Aorta (tissue), 5 donors: ENCODE measurements around the gene FOCAD. TPM values are rescaled to one million over a fixed set of nuclear protein-coding genes. Genes with fewer than 3 reads are reported as not detected.

Experiments
- ATAC-seq: fragments of 200-7000 bp; cut with Tn5 transposase; one replicate; pipeline ENCODE4 v1.9.1; 2022; ENCODE audit warnings: moderate library complexity; ENCODE audit not compliant: low FRiP score
- DNase-seq, 2 donors: peaks; one replicate each; pipeline ENCODE4 v3.0.0-alpha.2; 2020
- H3K27ac ChIP-seq, 2 donors: one replicate each; pipeline ENCODE4 v1.5.1; 2013; ENCODE audit warnings: low read length in 2 of 2, mild to moderate bottlenecking in 2 of 2, moderate library complexity in 2 of 2, control low read depth in 1 of 2, inconsistent platforms in 1 of 2, low read depth in 1 of 2
- H3K27me3 ChIP-seq, 2 donors: one replicate each; pipeline ENCODE4 v1.6.1; 2013; ENCODE audit warnings: control low read depth in 1 of 2, low read length in 1 of 2, mild to moderate bottlenecking in 1 of 2, moderate library complexity in 1 of 2; ENCODE audit not compliant: insufficient read depth in 2 of 2, control insufficient read depth in 1 of 2
- H3K36me3 ChIP-seq, 2 donors: one replicate each; pipeline ENCODE4 v1.6.1; 2013; ENCODE audit warnings: control low read depth in 1 of 2, low read length in 1 of 2, mild to moderate bottlenecking in 1 of 2; ENCODE audit not compliant: insufficient read depth in 2 of 2, control insufficient read depth in 1 of 2
- H3K4me1 ChIP-seq, 2 donors: one replicate each; pipeline ENCODE4 v1.6.1; 2013; ENCODE audit warnings: low read length in 2 of 2, control low read depth in 1 of 2, mild to moderate bottlenecking in 1 of 2, moderate library complexity in 1 of 2; ENCODE audit not compliant: insufficient read depth in 2 of 2, control insufficient read depth in 1 of 2
- H3K4me3 ChIP-seq, 2 donors: one replicate each; pipeline ENCODE4 v1.5.1; 2013; ENCODE audit warnings: low read length in 2 of 2, control low read depth in 1 of 2, mild to moderate bottlenecking in 1 of 2
- H3K9me3 ChIP-seq: one replicate; pipeline ENCODE4 v1.6.1; 2013; ENCODE audit warnings: mild to moderate bottlenecking, low read length; ENCODE audit not compliant: control insufficient read depth
- WGBS, 2 donors: extraction: QIAGEN DNeasy Blood & Tissue Kit; methylation state at CpG; one replicate each; pipeline ENCODE4 v1.1.7; 2013; 5-methylcytosine and 5-hydroxymethylcytosine counted together
- intact Hi-C, 2 donors: fragments of 100-400 bp; cut with DNase I; formaldehyde crosslinking; loops; one replicate each; pipeline versions ENCODE4 v1.14.2 to v1.15.0; 2022
- polyA plus RNA-seq, 2 donors: library from polyadenylated mRNA; stranded (reverse); fragments of 200-250 nt; gene quantifications; one replicate each; pipeline ENCODE4 v1.2.3, GENCODE V29; 2013
- total RNA-seq, 2 donors: library from RNA; stranded (reverse); fragmentation: NEBNext Ultra II Directional; extraction: Animal tissue kit (Norgen Biotek cat#: 25700); gene quantifications; one replicate each; pipeline ENCODE4 v1.2.1, GENCODE V29; 2021
- donor health status: healthy with polysubstance abuse.
- donor health status: Bipolar disorder and iron deficiency.
- donor health status: DM: no; HTN: no; CAD: no.
- donor health status: DM: no; HTN: no; CAD: no.
- donor health status: DM: yes; HTN: yes; CAD: no.

FOCAD gene
- total and polyA plus RNA-seq, 4 donors, result 7.3 to 30.4 (median 17.2) TPM

GRCh38 chr9:21016701-21017491 is 332.8 kb downstream of the FOCAD start:
- 50 to 53% methylated on average over 2 of the region's 2 CpGs for WGBS, 2 donors
- H3K36me3 ChIP-seq, result peaks cover 0 to 2% of the 10 kb centered on the region in 2 donors
- H3K9me3 ChIP-seq, result no peaks in the 10 kb centered on the region
- intact Hi-C loops, result loop anchor here in 1 of 2 donors (5.0 kb wide), 1 partner anchor 35 kb away; no protein-coding TSS in a partner anchor
- no peaks in the 10 kb centered on the region for H3K4me1 ChIP-seq
- no peaks in the 10 kb centered on the region for H3K27me3 ChIP-seq
- ATAC-seq (no peak), DNase-seq (no peak)
- no peak overlapping the region for H3K27ac ChIP-seq
- H3K4me3 ChIP-seq, result no peak overlapping the region

- Histone ChIP-seq H3K4me1 (no peaks in the 10 kb centered on the region), H3K27ac (no peak overlapping the region), H3K9me3 (no peaks in the 10 kb centered on the region), H3K36me3 (peaks cover 0 to 2% of the 10 kb centered on the region in 2 donors), H3K4me3 (no peak overlapping the region), H3K27me3 (no peaks in the 10 kb centered on the region)
- 85 to 88% methylated on average over 2 of the region's 2 CpGs for WGBS, 2 donors
- no peak for DNase-seq
- intact Hi-C loops, result loop anchor here in 1 of 2 donors (5.0 kb wide), 1 partner anchor 36 kb away; no protein-coding TSS in a partner anchor
- ATAC-seq, result no peak
Measured at GRCh38 chr9:21018177-21018576, 334.1 kb downstream of the FOCAD start.

- intact Hi-C loops, result no loop called here
- no peak for DNase-seq
- no peak overlapping the region for H3K27ac ChIP-seq
- no peaks in the 10 kb centered on the region for H3K36me3 ChIP-seq
- 91 to 92% methylated on average over 2 of the region's 2 CpGs for WGBS, 2 donors
- no peaks in the 10 kb centered on the region for H3K9me3 ChIP-seq
- H3K4me1 ChIP-seq, result no peaks in the 10 kb centered on the region
- no peaks in the 10 kb centered on the region for H3K27me3 ChIP-seq
- H3K4me3 ChIP-seq, result no peak overlapping the region
- ATAC-seq, result no peak
Measured at GRCh38 chr9:21023861-21024260, 339.8 kb downstream of the FOCAD start.

DNA sequence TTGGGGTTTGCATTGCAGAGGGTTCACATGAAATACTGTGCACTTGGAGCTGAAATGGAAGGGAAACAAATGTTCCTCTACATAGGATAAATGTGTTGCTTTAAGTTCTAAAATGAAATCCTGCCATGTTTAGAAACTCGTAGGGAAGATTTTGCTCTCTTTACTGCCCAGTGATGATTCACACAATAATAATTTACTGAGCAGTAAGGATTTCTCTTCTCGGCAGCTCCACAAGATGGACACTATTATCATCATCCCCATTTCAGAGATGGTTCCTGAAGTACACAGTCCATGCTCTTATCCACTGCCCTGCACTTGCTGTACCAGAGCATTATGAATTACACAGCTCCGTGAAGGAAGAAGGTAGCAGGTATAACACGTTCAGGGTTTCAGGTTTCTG is 343.2 kb downstream of the FOCAD start:
- 63 to 68% methylated on average over 4 of the region's 4 CpGs for WGBS, 2 donors
- ATAC-seq, result no peak
- Histone ChIP-seq H3K27ac (no peak overlapping the region), H3K4me3 (no peak overlapping the region), H3K4me1 (no peaks in the 10 kb centered on the region), H3K36me3 (no peaks in the 10 kb centered on the region), H3K27me3 (no peaks in the 10 kb centered on the region), H3K9me3 (no peaks in the 10 kb centered on the region)
- DNase-seq, result no peak
- intact Hi-C loops, result no loop called here

- H3K4me1 ChIP-seq, result no peaks in the 10 kb centered on the region
- DNase-seq, result no peak
- no peaks in the 10 kb centered on the region for H3K27me3 ChIP-seq
- no peaks in the 10 kb centered on the region for H3K36me3 ChIP-seq
- no peak overlapping the region for H3K27ac ChIP-seq
- ATAC-seq, result no peak
- intact Hi-C loops, result no loop called here
- 36 to 42% methylated on average over 3 of the region's 3 CpGs for WGBS, 2 donors
- H3K4me3 ChIP-seq, result no peak overlapping the region
- no peaks in the 10 kb centered on the region for H3K9me3 ChIP-seq
Measured at GRCh38 chr9:21028466-21028865, 344.4 kb downstream of the FOCAD start.

DNA sequence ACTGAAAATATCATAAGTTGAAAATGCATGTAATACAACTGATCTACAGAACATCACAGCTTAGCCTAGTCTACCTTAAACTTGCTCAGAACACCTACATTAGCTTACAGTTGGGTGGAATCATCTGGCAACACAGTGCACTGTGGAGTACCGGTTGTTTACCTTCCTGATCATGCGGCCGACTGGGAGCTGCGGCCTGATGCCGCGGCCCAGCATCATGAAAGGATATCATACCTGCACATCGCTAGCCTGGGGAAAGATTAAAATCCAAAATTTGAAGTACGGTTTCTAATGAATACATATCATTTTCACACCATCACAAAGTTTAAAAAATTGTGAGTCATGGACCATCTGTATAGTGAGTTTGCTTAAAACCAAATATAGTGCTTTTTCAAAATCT is 345.6 kb downstream of the FOCAD start:
- Histone ChIP-seq H3K27me3 (no peaks in the 10 kb centered on the region), H3K4me1 (no peaks in the 10 kb centered on the region), H3K4me3 (no peak overlapping the region), H3K36me3 (no peaks in the 10 kb centered on the region), H3K9me3 (no peaks in the 10 kb centered on the region), H3K27ac (no peak overlapping the region)
- 68 to 70% methylated on average over 8 of the region's 8 CpGs for WGBS, 2 donors
- intact Hi-C loops, result loop anchor here in 1 of 2 donors (5.0 kb wide), 2 partner anchors 38 to 47 kb away; no protein-coding TSS in a partner anchor
- DNase-seq (no peak), ATAC-seq (no peak)

GRCh38 chr9:21030389-21031035 is 346.5 kb downstream of the FOCAD start:
- no peaks in the 10 kb centered on the region for H3K27me3 ChIP-seq
- peak overlapping the region in 1 of 2 donors; percentile 21 for H3K4me3 ChIP-seq
- peak overlapping the region in 1 of 2 donors; percentile 59 for H3K27ac ChIP-seq
- peak; percentile 52 for ATAC-seq
- intact Hi-C loops, result loop anchor here in 1 of 2 donors (5.0 kb wide), 2 partner anchors 37 to 48 kb away; no protein-coding TSS in a partner anchor
- no peaks in the 10 kb centered on the region for H3K4me1 ChIP-seq
- no peaks in the 10 kb centered on the region for H3K36me3 ChIP-seq
- H3K9me3 ChIP-seq, result no peaks in the 10 kb centered on the region
- DNase-seq, result no peak
- WGBS, 2 donors, result 71 to 74% methylated on average over 5 of the region's 5 CpGs

DNA sequence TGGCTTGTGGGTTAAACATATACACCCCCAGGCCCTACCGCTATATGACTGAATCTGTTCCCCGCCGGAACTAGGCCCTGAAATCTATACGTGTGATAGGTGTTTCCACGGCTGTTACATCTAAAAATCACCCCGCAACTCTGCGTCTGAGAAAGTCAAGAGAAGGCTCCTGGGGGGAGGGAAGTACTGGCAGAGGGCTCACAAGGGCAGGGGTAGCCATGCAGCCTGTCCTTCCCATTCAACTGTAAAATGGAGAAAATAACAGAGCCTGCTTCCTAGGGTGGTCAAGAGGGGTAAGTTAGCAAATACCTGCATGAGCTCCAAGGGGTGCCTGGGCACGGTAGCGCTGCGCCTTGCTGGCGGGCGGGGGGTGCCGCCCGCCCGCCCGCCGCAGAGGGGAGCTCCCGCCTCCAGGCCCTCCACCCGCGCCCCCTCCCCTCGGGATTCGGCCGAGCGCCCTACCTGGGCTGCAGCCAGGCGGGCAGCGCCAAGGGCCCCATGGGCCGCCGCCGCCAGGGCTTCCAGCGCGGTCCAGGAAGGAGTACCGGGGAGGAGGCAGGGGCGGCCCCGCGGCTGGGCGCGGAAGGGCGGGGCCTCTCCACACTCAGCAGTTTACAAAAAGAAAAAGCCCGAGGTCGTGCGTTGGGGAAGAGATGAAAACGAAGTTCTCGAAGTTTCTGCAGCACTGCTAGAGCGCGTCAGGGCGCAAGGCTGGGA is 347.2 kb downstream of the FOCAD start, which contains the start of gene HACD4:
TSS of gene HACD4 (minus strand) at position 550 of the 717 bp plus-strand sequence. CDS start at position 500, 50 bp downstream.
- ATAC-seq, result peak; percentile 91
- intact Hi-C loops, result loop anchor here in 1 of 2 donors (5.0 kb wide), 2 partner anchors 36 to 49 kb away; no protein-coding TSS in a partner anchor
- H3K27ac ChIP-seq, result peak within 1 kb of the TSS; percentile 20 to 59
- peak; percentile 80 to 85 for DNase-seq
- H3K9me3 ChIP-seq, result no peaks in the 10 kb centered on the region
- no peaks in the 10 kb centered on the region for H3K36me3 ChIP-seq
- H3K4me3 ChIP-seq, result peak within 1 kb of the TSS; percentile 15 to 21
- H3K4me1 ChIP-seq, result no peaks in the 10 kb centered on the region
- H3K27me3 ChIP-seq, result no peaks in the 10 kb centered on the region
- WGBS, 2 donors, result 6 to 10% methylated on average over 45 to 46 of the region's 46 CpGs
